ENCODE measurements around the gene FOXI2.

The FOXI2 gene

DNA sequence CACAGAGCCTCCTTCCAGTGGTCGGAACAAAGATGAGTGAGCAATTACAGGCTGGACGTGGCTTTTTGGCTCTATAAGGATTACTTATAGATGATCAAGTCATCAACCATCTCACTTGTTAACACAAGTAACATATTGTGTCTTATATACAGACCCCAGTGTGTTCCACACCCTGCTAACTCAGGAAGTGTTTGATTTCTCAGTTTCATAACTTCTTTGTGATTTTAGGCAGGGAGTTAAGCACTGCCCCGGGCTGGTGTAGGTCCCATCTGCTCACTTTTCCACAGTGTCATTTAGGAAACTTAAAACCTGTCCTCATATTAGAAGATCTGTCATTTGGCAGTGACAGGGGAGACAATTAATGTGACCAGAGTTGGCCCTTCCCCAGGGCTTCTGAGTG, 6.2 kb downstream of the FOXI2 start:
- no peak for DNase-seq (ENCODE audit: low read depth)

DNA sequence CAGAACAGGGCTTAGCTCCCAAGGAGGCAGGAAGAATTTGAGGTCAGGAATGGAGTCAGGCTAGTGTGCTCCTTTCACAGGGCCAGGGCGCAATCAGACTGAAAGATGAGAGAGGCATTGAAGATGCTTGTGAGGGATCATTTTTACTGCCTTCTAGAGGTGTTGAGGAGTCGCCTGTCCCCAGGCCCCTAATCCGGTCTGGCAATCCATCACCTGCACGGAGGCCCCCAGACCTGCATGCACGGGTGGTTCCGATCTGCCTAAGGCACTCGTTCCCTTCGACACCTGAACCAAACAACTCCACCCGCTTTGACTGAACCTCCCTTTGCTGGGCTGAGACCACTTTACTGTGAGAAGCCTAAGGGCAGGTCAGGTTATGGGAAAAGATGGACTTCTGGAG, 8.0 kb downstream of the FOXI2 start:
- DNase-seq (ENCODE audit: low read depth): no peak

DNA sequence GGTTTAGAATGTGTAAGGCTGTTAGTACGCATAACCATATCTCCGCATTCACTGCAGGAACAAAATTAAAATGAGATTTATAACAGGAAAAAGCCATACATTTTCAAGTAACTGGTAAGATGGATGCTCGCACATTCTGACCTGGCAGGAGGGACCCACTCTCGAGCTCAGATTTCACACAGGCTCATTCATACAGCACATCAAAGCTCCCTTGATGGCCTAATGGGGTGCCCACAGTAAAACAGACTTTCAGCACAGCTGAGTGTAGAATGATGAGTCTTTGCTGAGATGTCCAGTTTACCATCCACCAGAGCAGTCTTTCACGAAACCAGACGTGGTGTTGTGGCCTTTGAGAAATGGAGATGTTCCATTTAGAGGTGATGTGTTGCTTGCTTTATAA, 8.9 kb downstream of the FOXI2 start:
- DNase-seq (ENCODE audit: low read depth): no peak

DNA sequence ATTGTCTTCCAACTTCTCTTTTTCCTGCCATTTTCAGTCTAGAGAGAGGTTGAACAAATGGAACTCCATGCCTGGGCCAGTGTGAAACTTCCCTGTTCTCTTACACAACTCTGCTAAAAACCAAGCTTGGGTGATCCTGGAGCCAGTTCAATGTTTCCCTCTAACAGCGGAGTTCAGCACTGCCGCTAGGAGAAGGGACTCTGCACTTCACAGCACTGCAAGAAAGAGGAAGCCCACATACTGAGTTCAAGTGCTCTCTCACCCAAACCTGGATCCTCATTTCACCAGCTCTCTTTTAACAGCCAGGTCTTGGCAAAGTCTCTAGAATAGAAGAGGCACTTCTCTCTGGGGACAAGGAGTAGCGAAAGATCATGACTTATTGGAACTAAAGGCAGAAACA, 18.8 kb downstream of the FOXI2 start:
- no peak for DNase-seq (ENCODE audit: low read depth)

DNA sequence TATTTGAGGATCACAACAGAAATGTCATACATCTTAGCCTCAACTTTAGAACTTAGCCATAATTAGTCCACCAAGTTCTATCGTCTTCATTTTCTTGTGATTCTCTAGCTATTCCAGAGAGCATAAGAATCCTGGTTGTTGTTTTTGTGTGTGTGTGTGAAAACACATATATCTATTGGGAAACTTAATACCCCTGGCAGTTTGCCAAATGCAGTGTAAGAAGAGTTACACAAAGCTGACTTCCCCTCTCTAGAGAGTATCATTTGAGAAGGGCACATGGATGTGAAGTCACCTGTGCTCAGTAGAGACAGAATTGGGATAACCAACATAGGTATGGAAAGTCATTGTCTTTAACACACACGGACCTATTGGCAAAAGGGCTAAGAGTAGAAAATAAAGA, 19.3 kb downstream of the FOXI2 start:
- no peak for DNase-seq (ENCODE audit: low read depth)

DNA sequence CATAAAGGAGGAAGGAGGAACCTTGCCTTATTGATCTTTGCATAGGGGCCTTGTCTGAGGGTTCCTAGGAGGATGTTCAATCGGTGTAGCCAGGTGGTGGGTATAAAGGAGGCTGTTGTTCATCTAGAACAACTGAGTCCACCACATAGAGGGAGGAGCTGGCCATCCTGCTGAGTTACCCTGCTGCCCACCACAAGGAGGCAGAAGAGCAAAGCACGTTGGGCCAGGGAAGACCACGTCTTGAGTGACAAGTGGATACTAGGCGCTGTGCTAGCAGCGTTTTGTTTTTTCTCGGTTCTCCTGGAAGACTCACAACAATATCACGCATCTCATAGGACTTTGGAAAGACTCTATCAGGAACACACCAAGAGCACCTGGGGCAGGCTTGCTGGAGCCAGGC, 20.0 kb downstream of the FOXI2 start:
- DNase-seq (ENCODE audit: low read depth): no peak

DNA sequence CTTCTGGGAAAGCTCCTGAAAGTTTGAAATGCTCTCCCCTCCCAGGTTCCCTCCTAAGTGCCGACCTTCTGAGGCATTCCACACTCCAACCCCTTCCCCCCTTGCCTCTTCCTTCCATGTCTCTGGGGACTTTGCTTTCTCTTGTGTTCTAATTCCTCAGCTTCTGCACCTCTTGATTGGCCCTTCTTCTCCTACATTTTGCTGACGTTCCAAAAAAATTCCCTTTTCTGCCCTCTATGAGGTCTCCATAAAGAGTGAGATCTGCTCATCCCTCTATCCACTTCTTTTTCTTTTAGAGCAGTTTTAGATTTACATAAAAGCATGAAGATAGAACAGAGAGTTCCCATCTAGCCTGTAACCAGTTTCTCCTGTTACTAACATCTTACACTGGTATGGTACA, 22.3 kb downstream of the FOXI2 start:
- DNase-seq (ENCODE audit: low read depth): no peak

DNA sequence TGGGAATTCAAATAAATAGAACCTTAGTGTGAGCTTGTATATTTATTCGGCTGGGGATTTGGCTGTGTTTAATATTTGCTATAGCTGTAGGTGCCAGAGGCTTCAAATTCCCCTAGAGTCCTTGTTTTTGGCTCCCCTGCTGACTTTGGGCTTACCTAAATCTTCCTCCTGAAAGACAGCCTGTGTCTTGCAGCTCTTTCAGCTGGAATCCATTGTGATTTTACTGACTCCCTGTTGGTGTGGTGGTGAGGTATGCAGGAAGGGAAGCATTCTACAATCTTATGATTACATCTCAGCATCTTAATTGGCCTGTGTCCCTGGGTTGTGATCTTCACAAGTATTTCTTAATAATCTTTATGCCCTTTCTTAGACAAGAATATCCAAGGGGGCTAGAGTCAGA, 25.9 kb downstream of the FOXI2 start:
- DNase-seq (ENCODE audit: low read depth): no peak

DNA sequence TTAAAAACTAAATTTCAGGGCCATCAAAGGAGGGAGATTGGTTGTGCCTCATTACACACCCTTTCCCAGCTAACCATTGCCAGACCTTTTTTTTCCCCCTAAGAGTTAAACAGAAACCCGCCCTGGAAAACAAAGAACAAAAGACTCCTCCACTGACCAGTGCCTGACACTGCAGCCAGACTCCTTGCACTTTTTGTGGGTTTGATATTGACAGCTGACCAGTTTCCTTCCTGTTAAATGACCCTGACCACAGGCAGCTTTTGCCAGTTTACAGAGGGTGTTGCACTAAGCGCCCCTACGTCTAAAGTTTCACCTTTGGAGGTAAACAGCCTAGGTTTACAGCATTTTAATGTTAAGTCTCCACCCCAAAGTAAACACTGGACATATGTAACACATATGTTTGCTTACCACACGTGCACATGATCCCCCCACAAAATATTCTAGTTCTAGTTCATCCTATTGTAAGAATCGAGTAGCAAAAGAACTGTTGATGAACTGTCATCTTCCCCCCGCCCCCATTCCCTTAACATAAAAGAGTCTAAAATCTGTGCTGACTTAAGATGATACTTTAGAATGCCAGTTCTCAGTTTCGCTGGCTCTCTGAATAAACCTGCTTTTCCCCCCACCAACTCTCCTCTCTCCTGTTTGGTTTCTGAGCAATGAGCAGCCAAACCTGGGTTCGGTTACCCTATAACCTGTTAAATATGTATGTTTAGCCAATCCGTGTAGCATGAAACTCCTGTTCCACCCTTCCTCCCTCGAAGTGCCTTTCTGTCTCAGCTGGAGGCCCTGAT, 38.0 kb downstream of the FOXI2 start:
- DNase-seq (ENCODE audit: low read depth): no peak

DNA sequence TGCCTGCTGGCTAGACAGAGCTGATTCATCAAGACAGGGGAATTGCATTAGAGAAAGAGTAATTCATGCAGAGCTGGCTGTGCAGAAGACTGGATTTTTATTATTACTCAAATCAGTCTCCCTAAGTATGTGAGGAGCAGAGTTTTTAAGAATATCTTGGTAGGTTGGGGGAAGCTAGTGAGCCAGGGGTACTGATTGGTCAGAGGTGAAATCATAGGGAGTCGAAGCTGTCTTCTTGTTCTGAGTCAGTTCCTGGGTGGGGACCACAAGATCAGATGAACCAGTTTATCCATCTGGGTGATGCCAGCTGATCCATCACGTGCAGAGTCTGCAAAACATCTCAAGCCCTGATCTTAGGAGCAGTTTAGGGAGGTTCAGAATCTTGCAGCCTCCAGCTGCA, 39.8 kb downstream of the FOXI2 start:
- DNase-seq (ENCODE audit: low read depth): no peak

DNA sequence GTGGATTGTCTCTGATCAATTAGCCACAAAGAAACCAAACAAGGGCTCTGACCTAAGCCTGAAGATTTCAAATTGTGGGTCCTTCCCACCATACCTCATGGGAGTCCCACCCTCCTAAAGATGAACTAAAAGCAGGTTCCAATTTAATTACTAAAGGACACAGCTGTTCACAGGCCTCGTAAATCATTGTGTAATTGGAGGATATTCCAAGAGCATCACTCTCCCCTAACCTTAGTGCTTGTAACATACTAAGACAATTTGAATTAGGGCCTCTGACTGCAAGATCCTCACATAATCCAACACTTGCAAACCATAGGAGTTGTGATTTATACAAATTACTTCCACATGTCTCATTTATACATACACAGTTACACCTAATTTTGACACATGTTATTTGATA, 44.4 kb downstream of the FOXI2 start:
- DNase-seq (ENCODE audit: low read depth): no peak

DNA sequence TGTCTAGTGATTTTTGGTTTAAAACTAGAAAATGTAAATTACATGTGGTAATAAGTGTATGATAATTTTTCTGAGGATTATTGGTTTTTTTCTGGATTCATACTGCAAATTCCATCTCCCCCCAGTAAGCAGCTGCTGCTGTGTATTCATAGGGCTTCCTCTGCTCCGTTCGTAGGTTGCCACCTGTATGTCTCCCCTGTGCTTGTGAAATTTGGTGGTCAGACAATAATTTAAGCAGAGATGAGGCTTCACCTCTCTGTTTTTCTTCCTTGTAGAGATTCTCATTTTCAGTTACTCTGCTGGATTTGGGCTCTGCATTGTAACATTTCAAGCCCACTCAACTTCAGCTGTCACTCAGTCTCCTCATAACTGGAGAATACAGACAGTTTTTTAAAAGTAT, 50.9 kb downstream of the FOXI2 start:
- no peak for DNase-seq (ENCODE audit: low read depth)

DNA sequence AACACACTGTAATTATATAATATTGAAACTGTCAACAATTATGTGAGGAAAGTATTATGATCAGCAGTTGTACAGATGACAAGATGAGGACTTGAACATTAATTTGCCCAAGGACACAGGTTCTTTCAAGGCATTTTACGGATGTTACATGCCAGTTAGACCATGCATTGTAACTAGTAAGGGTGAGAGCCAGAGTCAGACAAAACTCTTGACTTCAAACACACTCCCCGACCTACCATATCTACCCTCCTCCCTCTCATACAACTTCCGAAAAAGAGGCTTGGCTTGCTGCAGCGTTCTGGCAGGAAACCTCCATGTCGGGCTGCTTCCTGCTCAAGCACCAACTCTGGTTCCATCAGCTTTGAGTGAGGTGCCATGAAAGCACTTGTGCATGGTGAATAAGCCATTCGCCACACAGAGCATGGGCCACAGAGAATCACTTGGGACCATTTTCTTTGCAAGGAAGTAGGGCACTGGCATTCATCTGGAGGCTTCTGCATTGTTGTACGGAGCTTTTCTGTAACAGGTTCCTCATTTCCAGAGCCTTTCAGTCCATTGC, 53.2 kb downstream of the FOXI2 start:
- no peak for DNase-seq (ENCODE audit: low read depth)

Measured in amniotic epithelial cell (primary cell).